CD4-positive, alpha-beta T cell treated with Interleukin-10 for 1 hour (primary cell): ENCODE measurements around the gene H1-8.

Source experiments
- DNase-seq: peaks from one replicate; pipeline ENCODE4 v3.0.0-alpha.2; 2020

H1-8 gene

GRCh38 chr3:129575233-129575996 lies 32.4 kb downstream of the H1-8 start:
- no peak for DNase-seq

DNA sequence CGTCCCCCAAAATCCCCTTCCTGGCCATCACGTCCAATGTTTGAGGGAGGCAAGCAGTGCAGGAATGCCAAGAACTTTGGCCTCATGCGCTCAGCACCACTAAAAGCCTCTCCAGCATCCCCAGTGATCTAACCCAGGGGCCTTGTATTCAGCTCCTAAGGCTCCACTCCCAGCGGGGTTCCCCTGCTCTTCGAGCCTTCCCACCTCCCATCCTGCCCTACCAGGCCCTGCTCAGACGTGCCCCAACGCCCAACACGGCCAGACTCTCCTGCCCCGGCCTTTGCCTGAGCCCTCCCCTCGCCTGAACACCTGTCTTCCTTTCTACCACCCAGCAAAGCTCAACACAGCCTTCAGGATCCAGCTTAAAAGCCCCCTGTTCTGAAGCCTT lies 33.0 kb downstream of the H1-8 start:
- DNase-seq = no peak

DNA sequence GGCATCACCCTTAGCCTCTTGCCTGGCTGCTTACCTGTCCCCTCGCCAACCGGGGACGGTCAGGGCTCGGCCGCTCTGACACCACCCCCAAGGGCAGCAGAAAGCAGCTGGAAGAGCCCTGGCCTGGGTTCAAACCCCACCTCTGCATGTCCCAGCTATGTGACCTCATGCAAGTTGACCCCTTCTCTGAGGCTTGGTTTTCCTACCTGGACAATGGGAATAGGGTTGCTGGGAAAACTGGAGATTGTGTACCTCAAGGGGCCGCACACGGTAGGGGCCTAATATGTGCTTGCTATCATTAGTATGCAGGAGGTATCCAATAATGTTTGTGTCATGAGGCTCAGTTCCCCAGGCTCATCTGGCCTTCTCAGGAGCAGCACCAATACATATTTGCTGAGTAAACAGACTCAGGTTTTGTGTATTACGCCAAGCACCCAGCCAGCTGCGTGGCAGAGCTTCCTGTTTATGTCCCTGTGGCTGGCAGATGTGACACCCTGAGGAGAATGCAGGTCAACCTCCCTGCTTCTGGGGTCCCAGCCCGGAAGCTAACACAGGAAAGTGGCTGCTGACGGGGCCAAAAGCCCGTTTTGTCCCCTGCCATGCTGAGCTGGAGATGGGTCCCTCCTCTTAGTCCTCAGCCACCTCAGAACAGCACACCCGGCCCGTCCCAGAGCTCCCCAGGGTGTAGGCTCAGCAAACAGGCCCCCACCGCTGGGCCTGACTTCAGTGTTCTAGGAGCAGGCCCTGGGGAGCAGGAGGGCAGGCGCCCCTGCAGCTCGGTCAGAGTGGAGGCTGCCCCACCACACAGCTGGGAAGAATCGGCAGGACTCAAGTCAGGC lies 33.8 kb downstream of the H1-8 start:
- DNase-seq = peak; percentile 79

GRCh38 chr3:129577366-129577765 lies 34.4 kb downstream of the H1-8 start:
- no peak for DNase-seq

DNA sequence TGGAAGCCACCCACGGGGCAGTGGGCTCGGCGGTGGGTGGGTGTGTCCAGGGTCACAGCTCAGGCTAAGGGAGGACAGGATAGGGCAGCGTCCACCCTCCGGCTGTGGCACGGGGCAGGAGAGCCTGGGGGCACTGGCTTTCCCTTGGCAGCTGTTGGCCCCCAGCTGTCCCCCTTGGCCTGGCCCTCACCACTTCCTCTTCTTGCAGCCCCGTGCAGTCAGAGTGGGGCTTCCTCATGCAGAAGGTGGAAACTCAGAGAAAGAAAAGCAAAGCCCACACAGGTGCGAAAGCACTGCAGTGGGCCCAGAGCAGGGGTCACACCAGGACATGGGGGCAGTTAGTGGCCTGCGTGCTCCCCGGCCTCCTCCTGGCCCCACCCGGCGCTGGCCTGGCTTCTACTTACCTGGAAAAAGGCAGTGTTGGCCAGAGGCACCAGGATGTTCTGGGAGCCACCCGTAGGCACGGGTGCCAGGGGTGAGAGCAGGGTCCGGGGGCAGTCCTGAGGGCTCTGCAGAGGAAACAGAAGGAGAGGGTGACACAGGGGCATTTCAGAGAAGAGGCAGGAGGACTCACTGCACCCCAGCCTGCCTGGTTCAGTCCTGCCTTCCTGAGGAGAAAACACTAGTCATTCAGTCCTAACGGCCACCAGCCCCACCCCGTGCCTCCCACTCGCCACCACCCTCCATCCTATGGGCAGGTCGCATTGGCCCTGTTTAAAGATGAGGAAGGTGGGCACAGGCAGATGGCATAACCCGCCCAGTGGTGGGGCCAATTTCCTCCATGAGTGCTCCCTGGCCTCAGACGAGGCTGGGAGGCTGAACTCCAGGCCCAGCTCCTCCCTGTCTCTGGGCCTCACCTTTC lies 35.2 kb downstream of the H1-8 start:
- no peak for DNase-seq

GRCh38 chr3:129579991-129580390 lies 37.0 kb downstream of the H1-8 start:
- no peak for DNase-seq

DNA sequence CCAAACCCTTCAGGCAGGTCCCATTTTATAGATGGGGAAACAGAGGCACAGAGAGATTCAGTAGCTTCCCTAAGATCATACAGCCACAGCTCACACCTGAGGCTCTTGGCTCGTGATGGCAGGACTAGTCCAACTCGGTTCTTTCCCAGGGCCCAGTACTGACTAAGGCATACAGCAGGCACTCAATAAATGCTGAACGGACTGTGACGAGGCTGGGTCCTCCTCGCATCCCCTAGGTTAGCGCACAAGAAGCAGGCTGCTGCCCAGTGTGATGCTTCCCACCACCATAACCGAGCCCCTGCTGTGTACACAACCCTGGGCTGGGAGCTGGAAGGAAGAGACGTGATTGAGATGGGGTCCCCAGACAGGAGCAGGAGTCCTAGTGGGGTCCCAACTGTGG lies 38.6 kb downstream of the H1-8 start:
- DNase-seq = no peak

- DNase-seq = no peak
Measured at GRCh38 chr3:129582799-129583198, 39.8 kb downstream of the H1-8 start.

DNA sequence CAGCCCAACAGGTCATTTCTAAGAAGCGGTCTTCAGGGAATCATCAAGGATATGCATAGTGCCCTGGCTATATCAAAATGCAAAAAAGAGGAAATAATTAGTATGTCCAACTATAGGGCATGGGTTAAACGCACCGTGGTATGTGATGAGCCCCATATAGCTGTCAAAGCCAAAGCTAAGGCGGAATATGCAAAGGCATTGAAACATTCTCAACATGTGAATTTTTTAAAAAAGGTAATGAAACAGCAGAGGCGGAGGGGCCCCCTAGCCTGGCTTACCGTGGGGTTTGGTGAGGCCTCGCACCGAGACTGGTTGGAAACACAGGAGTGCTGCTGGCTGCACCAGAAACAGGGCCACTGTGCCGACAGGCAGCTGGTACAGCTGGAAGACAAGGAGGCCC lies 40.3 kb downstream of the H1-8 start:
- DNase-seq = no peak

- DNase-seq = no peak
Measured at GRCh38 chr3:129584631-129585030, 41.7 kb downstream of the H1-8 start.

DNA sequence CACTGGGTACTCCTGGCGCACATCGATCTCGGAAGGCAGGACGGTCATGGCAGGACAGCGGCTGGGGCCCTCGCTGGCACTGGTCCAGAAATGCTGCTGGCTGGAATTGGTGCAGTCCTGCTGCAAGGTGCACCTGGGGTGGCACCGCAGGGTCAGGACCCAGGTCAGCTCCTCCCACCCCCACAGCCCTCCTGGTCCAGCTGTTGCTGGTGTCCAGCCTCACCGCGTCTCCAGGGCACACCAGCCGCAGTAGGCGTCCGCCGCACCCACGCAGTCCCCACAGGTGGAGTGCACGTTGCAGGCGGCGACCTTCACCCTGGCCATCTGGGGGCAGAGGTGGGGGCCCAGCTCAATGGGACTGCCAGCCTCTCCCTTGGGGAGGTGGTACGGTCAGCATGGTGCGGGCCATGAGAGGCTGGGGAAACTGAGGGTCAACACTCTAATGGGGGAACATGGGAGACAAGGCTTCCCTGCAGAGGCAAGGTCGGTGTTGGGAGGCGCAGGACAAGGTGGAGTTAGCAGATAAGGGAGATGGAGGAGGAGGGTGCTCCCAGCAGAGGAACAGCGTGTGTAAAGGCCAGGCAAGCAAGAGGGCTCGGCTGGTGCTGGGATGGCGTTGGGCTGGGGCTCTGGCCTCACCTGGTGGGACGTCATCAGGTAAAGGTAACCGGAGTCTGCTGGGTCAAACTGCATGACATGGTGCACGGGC lies 43.1 kb downstream of the H1-8 start:
- DNase-seq = no peak

DNA sequence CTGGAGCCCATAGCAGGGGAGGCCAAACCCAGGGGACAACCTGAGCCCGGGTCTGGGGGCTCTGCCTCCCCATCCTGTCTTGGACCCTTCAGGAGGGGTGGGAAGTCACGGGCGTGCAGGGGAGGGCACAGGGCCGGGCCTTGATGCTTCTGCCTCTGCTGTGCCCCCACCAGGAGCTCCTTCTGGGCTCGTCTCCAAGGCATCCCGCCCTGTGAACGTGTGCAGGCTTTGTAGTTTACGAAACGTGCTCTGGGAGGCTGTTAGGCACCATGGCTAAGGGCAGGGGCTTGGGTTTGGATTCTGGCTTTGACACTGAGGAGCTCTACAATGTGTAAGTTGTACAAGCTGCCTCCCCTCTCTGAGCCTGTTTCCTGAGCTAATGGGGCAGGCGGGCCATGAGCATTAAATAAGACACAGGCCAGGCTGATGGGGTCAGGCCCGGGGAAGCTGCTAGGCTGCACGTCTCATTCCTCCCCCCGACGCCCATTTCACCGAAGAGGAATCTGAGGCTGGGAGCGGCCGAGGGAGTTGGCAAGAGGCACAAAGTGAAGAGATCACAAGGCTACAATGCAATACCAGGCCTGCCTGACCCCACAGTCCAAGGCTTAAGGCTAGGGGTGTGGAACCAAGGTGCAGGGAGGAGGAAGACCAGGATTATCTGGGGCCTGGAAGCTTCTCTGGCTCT lies 43.9 kb downstream of the H1-8 start:
- no peak for DNase-seq

DNA sequence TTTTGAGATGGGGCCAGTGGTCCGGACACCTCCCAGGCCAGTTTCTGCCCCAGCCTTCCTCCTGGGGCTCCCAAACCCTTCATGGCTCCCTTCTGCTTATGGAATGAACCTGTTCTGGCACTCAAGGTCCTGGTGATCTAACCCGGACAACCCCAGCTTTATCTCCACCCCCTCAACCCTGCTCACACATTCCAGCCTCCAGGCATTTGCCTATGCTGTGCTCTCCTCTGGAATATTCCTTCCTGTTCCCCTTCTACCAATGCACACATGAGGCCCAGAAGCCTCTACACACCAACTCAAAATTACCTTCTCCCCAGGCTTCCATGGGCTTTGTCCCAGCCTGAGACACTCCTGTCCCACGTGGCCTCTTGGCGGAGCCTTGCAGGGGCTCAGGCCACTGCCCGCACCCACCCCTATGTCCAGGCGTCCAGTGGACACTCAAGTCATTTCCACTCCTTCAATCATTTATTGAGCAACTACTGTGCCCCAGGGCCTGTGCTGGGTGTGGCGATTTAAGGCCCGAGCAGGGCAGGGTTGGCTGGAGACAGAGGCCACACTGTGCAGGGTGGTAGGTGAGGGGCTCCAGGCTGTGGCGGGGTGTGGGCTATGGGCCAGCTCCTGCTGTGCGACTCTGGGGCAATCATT lies 44.7 kb downstream of the H1-8 start:
- DNase-seq = no peak

GRCh38 chr3:129590215-129590614 lies 47.2 kb downstream of the H1-8 start:
- no peak for DNase-seq

DNA sequence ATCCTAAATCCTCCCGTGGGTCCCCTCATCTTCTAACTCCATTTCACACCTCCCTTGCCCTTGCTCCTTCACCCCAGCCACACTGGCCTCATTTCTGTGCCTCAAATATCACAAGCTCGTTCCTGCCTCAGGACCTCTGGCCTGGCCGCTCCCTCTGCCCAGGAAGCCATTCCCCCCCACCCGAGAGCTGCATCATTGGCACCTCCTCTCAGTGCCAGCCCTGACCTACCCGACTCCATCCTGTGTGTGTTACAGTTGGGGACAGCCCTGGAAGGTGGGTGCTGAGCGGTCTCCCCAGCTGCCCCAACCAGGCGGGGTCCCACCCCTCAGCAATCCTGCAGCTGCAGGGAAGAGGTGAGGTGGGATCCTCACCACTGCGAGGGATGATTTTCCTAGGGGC lies 49.0 kb downstream of the H1-8 start:
- no peak for DNase-seq

DNA sequence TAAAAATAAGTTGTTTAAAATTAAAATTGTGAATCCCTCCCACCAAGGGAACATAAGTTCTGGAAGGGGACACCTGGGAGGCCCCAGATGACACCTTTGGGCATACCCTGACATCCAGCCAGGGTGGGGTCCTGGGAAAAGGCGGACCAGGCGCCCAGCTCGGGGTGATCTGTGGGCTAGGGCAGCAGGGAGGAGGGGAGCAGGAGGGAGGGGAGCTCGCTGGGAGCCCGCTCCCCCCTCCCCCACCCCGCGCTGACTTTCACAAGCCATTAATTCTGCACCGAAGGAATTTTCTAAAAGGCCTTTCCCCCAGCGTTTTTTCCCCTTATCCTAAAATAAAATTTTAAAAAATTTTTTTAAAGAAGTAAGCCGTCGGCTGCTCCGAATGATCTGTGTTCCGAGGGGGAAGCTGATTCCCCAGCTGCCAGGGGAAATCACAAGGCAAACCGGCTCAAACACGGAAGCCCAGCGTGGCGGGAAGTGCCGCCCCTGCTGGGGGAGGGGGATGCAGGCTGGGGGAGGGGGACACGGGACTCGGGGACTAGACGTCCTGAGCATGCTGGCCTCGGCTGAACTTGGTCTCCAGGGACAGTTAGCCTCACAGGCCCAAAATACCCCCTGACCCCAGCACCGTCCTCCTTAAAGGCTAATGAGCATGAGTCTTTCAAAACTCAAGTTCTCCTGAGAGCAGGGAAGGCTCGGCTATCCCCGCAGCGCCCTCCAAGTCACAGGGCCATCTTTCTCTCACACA lies 49.6 kb downstream of the H1-8 start:
- no peak for DNase-seq

- DNase-seq = no peak
Measured at GRCh38 chr3:129593230-129593594, 50.2 kb downstream of the H1-8 start.

DNA sequence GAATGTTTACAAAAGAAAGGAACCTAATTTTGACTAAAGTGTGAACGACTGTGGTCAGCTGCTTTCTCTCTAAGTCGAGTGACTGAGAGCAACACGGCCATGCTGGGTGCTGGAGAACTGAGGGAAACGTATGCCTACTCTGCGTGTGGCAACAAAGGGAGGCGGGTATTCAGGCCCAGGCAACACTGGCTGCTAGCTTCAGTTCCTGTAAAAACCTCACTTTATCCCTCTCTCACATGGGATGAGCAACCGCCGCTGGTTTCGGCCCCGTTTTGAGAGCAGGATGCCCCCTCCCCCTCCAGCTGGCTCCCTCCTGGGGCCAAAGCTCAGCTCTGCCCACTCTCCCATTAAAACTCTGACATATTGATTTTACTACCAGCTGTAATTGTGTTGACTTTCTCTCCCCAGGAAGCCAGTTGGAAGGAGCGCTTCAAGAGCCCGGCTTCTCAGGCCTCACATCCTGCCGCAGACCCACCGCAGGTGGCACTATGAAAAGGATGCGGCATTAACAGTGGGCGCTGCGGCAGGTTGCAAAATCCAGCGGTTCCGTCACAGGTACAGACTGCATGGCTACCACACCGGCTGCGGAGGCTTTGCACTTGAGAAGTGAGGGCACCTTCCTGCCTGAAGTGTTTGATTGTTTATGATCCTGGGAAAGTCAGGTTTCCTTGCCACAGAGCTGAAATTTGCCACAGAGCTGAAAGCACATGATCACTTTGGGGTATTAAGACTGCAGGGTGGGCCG lies 50.8 kb downstream of the H1-8 start:
- DNase-seq = peak; percentile 58

DNA sequence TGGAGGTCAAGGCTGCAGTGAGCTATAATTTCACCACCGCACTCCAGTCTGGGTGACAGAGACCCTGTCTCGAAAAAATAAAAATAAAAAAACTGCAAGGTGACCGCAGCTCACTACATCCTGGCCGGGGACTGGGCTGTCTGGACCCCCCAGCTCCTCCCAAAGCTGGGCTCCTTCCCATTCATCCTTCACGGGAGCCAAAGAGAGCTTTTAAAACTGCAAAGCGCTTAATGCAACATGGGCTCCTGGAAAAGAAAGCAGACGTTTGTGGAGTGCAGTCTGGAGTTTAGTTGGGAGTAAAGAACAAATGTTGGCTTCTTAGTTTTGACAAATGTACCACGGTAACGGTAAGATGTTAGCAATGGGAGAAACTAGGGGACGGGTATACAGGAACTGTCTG lies 51.4 kb downstream of the H1-8 start:
- DNase-seq = no peak

DNA sequence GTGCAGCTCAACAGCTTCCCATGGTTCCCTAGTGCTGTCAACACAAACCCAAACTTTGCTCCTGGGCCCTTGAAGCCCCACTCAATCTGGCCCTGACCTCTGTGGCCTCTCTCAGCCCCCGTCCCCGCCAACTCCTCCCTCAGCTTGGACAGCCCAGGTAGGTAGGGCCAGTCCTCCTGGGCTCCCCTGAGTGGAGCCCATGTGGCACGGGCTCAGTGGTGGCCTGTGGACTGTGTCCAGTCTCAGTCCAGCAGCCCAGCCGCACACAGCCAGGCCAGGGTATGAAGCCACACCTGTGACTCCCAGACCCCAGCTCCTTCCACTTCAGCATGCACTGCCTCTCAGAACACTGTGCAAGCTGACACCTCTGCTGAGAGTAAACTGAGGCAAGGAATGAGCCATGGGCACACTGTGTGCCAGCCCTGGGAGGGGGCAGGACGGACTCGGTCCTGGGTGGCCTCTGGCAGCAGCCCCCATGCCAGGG lies 52.0 kb downstream of the H1-8 start:
- no peak for DNase-seq
